Prostate gland (tissue), 2 donors: ENCODE measurements around the gene LTN1.

Experiments
- CTCF ChIP-seq, 4 experiments: fragments of 200-600 bp in 2 of 4; fragments of 450-650 bp in 2 of 4; sonication (generic) in 2 of 4; IDR thresholded peaks; 1 replicate in 3 of 4; 2 replicates in 1 of 4; pipeline ENCODE4 v1.5.1; 2016 to 2019; ENCODE audit warnings: antibody characterized with exemption in 4 of 4, mild to moderate bottlenecking in 2 of 4, moderate library complexity in 2 of 4
- POLR2AphosphoS5 ChIP-seq: sonication (generic); formaldehyde crosslinking; IDR thresholded peaks from one replicate; pipeline ENCODE4 v1.6.1; 2017; ENCODE audit warnings: antibody characterized with exemption

- TF ChIP-seq CTCF (IDR thresholded peaks at IDR 0.05) (no peak), POLR2AphosphoS5 (no peak)
Observed at GRCh38 chr21:28922368-28922767, 70.3 kb downstream of the LTN1 start.
